Breast epithelium (tissue), 3 donors: ENCODE measurements around the gene KRTAP9-1.

Experiments
- CTCF ChIP-seq, 3 donors: fragments of 450-650 bp; IDR thresholded peaks; one replicate each; pipeline ENCODE4 v1.5.1; 2016 to 2017; ENCODE audit warnings: antibody characterized with exemption in 3 of 3, mild to moderate bottlenecking in 3 of 3, moderate library complexity in 3 of 3
- POLR2A ChIP-seq: fragments of 450-650 bp; IDR thresholded peaks from one replicate; pipeline ENCODE4 v1.6.1; 2016; ENCODE audit warnings: antibody characterized with exemption, mild to moderate bottlenecking, moderate library complexity
- POLR2AphosphoS5 ChIP-seq, 3 donors: sonication (generic); formaldehyde crosslinking; IDR thresholded peaks; one replicate each; pipeline ENCODE4 v1.6.1; 2017; ENCODE audit warnings: antibody characterized with exemption in 3 of 3

- TF ChIP-seq CTCF (IDR thresholded peaks at IDR 0.05) (no peak), POLR2AphosphoS5 (IDR thresholded peaks at IDR 0.05) (no peak), POLR2A (no peak)
Measured at GRCh38 chr17:41211845-41212466, 22.3 kb downstream of the KRTAP9-1 start.
